Trophoblast cell (in vitro differentiated cells and primary cell): Measurements from ENCODE around the gene PIMREG.

Source experiments
- DNase-seq, 2 donors: peaks; one replicate each; pipeline ENCODE4 v3.0.0-alpha.2; 2016
- H2AFZ ChIP-seq: 2 replicates; pipeline ENCODE4 v1.6.1; 2013; ENCODE audit warnings: low read length, moderate library complexity, mild to moderate bottlenecking; ENCODE audit not compliant: insufficient read depth, poor library complexity
- H2AK5ac ChIP-seq: 2 replicates; pipeline ENCODE4 v1.6.1; 2013; ENCODE audit warnings: mild to moderate bottlenecking, low read length
- H2BK120ac ChIP-seq: 2 replicates; pipeline ENCODE4 v1.6.1; 2013; ENCODE audit warnings: low read length, mild to moderate bottlenecking, moderate library complexity; ENCODE audit not compliant: insufficient read depth, poor library complexity
- H2BK12ac ChIP-seq: 2 replicates; pipeline ENCODE4 v1.6.1; 2013; ENCODE audit warnings: mild to moderate bottlenecking, low read length, moderate library complexity
- H2BK5ac ChIP-seq: 2 replicates; pipeline ENCODE4 v1.6.1; 2013; ENCODE audit warnings: low read length, low read depth, moderate library complexity, mild to moderate bottlenecking; ENCODE audit not compliant: poor library complexity
- H3K14ac ChIP-seq: 2 replicates; pipeline ENCODE4 v1.6.1; 2013; ENCODE audit warnings: mild to moderate bottlenecking, low read length
- H3K18ac ChIP-seq: 2 replicates; pipeline ENCODE4 v1.6.1; 2013; ENCODE audit warnings: mild to moderate bottlenecking, low read length
- H3K23ac ChIP-seq: 2 replicates; pipeline ENCODE4 v1.6.1; 2013; ENCODE audit warnings: low read length
- H3K27ac ChIP-seq: 2 replicates; pipeline ENCODE4 v1.5.1; 2013; ENCODE audit warnings: low read depth, mild to moderate bottlenecking, inconsistent platforms, low read length, moderate library complexity
- H3K27me3 ChIP-seq: 2 replicates; pipeline ENCODE4 v1.6.1; 2013; ENCODE audit warnings: inconsistent platforms, mild to moderate bottlenecking, low read length, moderate library complexity; ENCODE audit not compliant: insufficient read depth
- H3K36me3 ChIP-seq, 2 experiments: 1 replicate in 1 of 2; 2 replicates in 1 of 2; pipeline ENCODE4 v1.6.1; 2013; ENCODE audit warnings: low read length in 2 of 2, mild to moderate bottlenecking in 2 of 2, moderate library complexity in 1 of 2; ENCODE audit not compliant: insufficient read depth in 2 of 2, control insufficient read depth in 1 of 2
- H3K4ac ChIP-seq: 2 replicates; pipeline ENCODE4 v1.6.1; 2013; ENCODE audit warnings: low read depth, mild to moderate bottlenecking, low read length, moderate library complexity
- H3K4me1 ChIP-seq, 2 experiments: 1 replicate in 1 of 2; 2 replicates in 1 of 2; pipeline ENCODE4 v1.6.1; 2013; ENCODE audit warnings: low read length in 2 of 2, mild to moderate bottlenecking in 2 of 2, moderate library complexity in 1 of 2; ENCODE audit not compliant: insufficient read depth in 2 of 2, control insufficient read depth in 1 of 2
- H3K4me2 ChIP-seq: 2 replicates; pipeline ENCODE4 v1.6.1; 2013; ENCODE audit warnings: inconsistent platforms, mild to moderate bottlenecking, low read length, moderate library complexity
- H3K4me3 ChIP-seq: 2 replicates; pipeline ENCODE4 v1.5.1; 2013; ENCODE audit warnings: mild to moderate bottlenecking, low read depth, low read length, inconsistent platforms
- H3K79me1 ChIP-seq: one replicate; pipeline ENCODE4 v1.6.1; 2013; ENCODE audit warnings: low read length
- H3K79me2 ChIP-seq: 2 replicates; pipeline ENCODE4 v1.6.1; 2013; ENCODE audit warnings: low read length, mild to moderate bottlenecking; ENCODE audit not compliant: control insufficient read depth, insufficient read depth, poor library complexity
- H3K9ac ChIP-seq: 2 replicates; pipeline ENCODE4 v1.6.1; 2013; ENCODE audit warnings: mild to moderate bottlenecking, low read length
- H3K9me3 ChIP-seq: 2 replicates; pipeline ENCODE4 v1.6.1; 2013; ENCODE audit warnings: low read depth, mild to moderate bottlenecking, control low read depth, inconsistent platforms, low read length; ENCODE audit not compliant: insufficient read depth
- H4K12ac ChIP-seq: 2 replicates; pipeline ENCODE4 v1.6.1; 2013; ENCODE audit warnings: low read depth, mild to moderate bottlenecking, low read length, moderate library complexity
- H4K8ac ChIP-seq: 2 replicates; pipeline ENCODE4 v1.6.1; 2013; ENCODE audit warnings: low read depth, mild to moderate bottlenecking, low read length, moderate library complexity
- H4K91ac ChIP-seq: one replicate; pipeline ENCODE4 v1.6.1; 2013; ENCODE audit warnings: low read depth, mild to moderate bottlenecking, low read length, moderate library complexity
- WGBS: extraction: QIAGEN DNeasy Blood & Tissue Kit; methylation state at CpG from one replicate; pipeline ENCODE4 v1.1.7; 2013; ENCODE audit warnings: missing lambda C conversion rate; ENCODE audit not compliant: insufficient read length, insufficient coverage; ENCODE audit errors: extremely low coverage; 5-methylcytosine and 5-hydroxymethylcytosine counted together

PIMREG gene

DNA sequence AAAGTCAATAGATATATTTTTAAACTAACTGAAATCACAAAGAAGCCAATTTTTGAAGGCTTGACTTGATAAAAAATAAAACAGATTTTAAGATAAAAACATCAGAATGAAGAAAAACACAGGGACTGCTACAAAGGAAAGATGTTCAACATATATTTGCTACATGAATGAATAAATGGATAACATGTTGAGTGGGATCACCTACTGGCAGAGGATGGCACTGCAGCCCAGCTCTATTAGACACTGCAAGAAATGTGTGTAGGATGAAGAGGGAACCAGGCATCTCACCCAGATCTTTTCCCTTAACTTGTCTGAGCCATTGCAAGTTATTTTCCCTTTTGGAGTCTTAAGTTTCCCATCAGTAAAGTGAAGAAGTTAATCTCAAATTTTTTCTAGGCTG lies 13.5 kb upstream of the PIMREG start:
- H2BK120ac ChIP-seq, result no peak overlapping the region
- H3K9me3 ChIP-seq, result no peaks in the 10 kb centered on the region
- H2BK12ac ChIP-seq, result no peak overlapping the region
- H2BK5ac ChIP-seq, result no peak overlapping the region
- no peak overlapping the region for H3K23ac ChIP-seq
- H3K14ac ChIP-seq, result no peak overlapping the region
- H3K79me2 ChIP-seq, result no peaks in the 10 kb centered on the region
- H3K4me2 ChIP-seq, result no peak overlapping the region
- no peak overlapping the region for H4K91ac ChIP-seq
- H4K12ac ChIP-seq, result no peak overlapping the region
- no peaks in the 10 kb centered on the region for H3K36me3 ChIP-seq
- no peaks in the 10 kb centered on the region for H3K27me3 ChIP-seq
- no peak overlapping the region for H3K4me3 ChIP-seq
- no peak overlapping the region for H3K27ac ChIP-seq
- no peak overlapping the region for H4K8ac ChIP-seq
- H3K4me1 ChIP-seq, result no peaks in the 10 kb centered on the region
- no peak overlapping the region for H2AFZ ChIP-seq
- no peak overlapping the region for H3K18ac ChIP-seq
- H2AK5ac ChIP-seq, result no peak overlapping the region
- DNase-seq, result no peak
- no peaks in the 10 kb centered on the region for H3K79me1 ChIP-seq
- H3K4ac ChIP-seq, result no peak overlapping the region
- no peak overlapping the region for H3K9ac ChIP-seq

DNA sequence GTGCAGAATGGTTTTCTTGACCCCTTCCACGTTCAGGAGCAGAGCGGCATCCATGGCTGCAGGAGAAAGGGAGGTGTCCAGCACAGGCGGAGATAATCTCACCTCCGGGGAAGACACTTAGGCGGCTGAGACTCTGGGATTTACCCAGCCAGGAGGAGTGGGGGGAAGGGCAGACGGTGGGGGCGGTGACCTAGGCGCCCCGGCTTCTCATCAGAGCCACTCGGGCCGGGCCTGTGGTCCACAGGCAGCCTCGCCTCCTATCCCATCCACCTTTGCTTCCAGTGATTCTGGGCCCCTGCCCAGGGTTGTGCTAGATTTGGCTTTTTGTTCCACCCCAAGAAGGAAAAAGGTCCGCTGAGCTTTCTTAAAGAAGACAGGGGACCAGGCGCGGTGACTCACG lies 9.2 kb upstream of the PIMREG start, which contains the start of gene AIPL1:
Gene AIPL1, minus strand, starts transcription at position 71 of the 400 bp plus-strand sequence. Its CDS starts 17 bp downstream, at position 54.
- Histone ChIP-seq H2AK5ac (no peak within 1 kb of the TSS), H2BK5ac (no peak within 1 kb of the TSS), H3K9me3 (no peaks in the 10 kb centered on the region), H3K14ac (no peak within 1 kb of the TSS), H4K8ac (no peak within 1 kb of the TSS), H4K12ac (no peak within 1 kb of the TSS), H2AFZ (no peak within 1 kb of the TSS), H3K27me3 (no peaks in the 10 kb centered on the region), H2BK12ac (no peak within 1 kb of the TSS), H2BK120ac (no peak within 1 kb of the TSS), H3K4me3 (no peak within 1 kb of the TSS), H3K23ac (no peak within 1 kb of the TSS), H3K79me2 (no peaks in the 10 kb centered on the region), H3K36me3 (no peaks in the 10 kb centered on the region), H4K91ac (no peak within 1 kb of the TSS), H3K4me1 (no peaks in the 10 kb centered on the region), H3K4me2 (no peak within 1 kb of the TSS), H3K9ac (no peak within 1 kb of the TSS), H3K27ac (no peak within 1 kb of the TSS), H3K79me1 (no peaks in the 10 kb centered on the region), H3K4ac (no peak within 1 kb of the TSS), H3K18ac (no peak within 1 kb of the TSS)
- no peak for DNase-seq
- WGBS, result no CpG with 5 or more reads among the region's 16 CpGs

DNA sequence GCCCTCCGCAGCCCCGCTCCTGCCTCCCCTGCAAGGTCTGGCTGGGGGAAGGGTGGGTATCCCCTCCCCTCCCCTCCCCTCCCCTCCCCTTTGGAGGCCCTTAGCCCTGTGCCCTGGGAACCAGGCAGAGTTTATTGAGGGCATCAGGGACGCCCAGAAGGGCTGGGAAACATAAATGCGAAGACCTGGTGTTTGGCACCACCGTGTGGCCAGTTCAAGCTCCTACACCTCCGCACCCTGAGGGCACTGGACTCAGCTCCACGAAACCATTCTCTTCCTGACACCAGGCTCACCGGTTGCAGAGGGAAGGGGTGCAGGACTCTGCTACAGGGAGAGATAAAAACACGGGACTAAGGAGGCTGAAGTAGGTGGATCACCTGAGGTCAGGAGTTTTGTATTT lies 8.3 kb upstream of the PIMREG start:
- Histone ChIP-seq H3K9ac (no peak overlapping the region), H4K8ac (no peak overlapping the region), H2BK120ac (no peak overlapping the region), H3K4me2 (no peak overlapping the region), H2AK5ac (no peak overlapping the region), H3K4me3 (no peak overlapping the region), H2BK5ac (no peak overlapping the region), H3K18ac (no peak overlapping the region), H2AFZ (no peak overlapping the region), H3K79me1 (no peaks in the 10 kb centered on the region), H3K27ac (no peak overlapping the region), H3K23ac (no peak overlapping the region), H2BK12ac (no peak overlapping the region), H3K9me3 (no peaks in the 10 kb centered on the region), H3K4me1 (no peaks in the 10 kb centered on the region), H4K12ac (no peak overlapping the region), H3K79me2 (no peaks in the 10 kb centered on the region), H3K14ac (no peak overlapping the region), H3K36me3 (no peaks in the 10 kb centered on the region), H4K91ac (no peak overlapping the region), H3K27me3 (no peaks in the 10 kb centered on the region), H3K4ac (no peak overlapping the region)
- no CpG with 5 or more reads among the region's 9 CpGs for WGBS
- DNase-seq, result peak; percentile 50 to 70

DNA sequence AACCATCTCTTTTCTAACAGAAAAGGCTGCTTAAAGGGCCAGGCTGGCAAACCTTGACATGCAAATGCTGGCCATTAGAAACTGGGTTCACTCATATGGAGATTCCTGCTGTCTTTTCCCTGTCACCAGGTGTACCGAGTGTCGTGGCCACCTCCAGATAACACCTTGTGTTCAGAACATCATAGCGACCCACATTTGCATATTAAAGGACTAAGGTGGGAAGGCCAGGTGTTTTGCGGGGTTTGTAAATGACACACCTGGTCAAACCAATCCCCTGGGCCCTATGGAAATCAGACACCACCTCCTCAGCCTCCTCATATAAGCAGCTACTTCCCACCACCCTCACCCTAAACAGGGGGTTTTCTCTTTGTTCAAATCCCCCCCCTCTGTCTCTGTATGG lies 6.8 kb upstream of the PIMREG start:
- Histone ChIP-seq H2BK12ac (no peak overlapping the region), H3K4me3 (no peak overlapping the region), H2AFZ (no peak overlapping the region), H4K8ac (no peak overlapping the region), H3K4me1 (no peaks in the 10 kb centered on the region), H3K27me3 (no peaks in the 10 kb centered on the region), H2AK5ac (no peak overlapping the region), H3K4ac (no peak overlapping the region), H3K27ac (no peak overlapping the region), H3K36me3 (no peaks in the 10 kb centered on the region), H3K79me1 (no peaks in the 10 kb centered on the region), H3K14ac (no peak overlapping the region), H3K9ac (no peak overlapping the region), H2BK120ac (no peak overlapping the region), H3K79me2 (no peaks in the 10 kb centered on the region), H3K4me2 (no peak overlapping the region), H3K9me3 (no peaks in the 10 kb centered on the region), H4K12ac (no peak overlapping the region), H3K23ac (no peak overlapping the region), H2BK5ac (no peak overlapping the region), H3K18ac (no peak overlapping the region), H4K91ac (no peak overlapping the region)
- DNase-seq, result no peak
- WGBS, result no CpG with 5 or more reads among the region's 4 CpGs
